ENCODE measurements around the gene PER2.
A peak's percentile ranks its signal among the peaks of the same experiment; 100 is the strongest.

The PER2 gene

DNA sequence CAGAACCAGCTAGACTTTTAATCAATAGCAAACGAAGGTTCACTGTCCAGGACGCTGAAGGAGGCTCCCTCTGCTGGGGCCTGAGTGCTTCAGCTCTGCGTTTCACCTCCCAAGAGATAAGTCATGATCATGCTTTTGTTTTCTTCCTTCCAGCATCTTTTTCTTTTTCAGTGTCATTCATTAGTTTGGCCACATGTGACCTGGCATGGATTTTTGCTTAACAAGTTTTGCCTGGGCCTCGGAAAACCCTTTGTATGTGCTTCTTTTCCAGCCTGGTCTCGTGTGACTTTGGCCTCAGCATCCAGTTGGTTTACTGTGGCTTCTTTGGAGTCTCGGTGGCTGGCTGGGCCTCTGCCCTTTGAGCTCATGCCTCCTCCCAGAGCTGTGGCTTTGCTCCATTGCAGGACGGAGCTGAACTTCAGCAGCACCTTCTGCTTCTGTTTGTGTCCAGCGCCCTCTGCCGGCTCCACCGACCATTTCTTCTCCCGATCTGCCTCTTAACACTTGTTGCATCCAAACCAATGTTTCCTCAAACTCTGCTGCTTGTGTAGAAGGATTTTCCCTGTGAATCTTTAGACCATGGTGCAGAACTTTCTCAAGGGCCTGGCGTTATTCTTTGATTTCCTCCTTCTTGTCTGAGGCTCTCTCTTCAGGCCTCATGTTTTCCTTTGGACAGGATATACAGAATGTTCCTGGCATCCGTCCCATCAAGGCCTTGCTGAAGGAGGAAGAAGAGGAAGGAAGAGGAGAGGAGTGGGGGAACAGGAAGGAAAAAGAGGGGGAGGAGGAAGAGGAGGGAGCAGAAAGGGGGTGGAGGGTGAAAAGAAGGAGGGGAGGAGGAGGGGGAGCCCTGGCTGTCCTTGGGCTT, 25.0 kb downstream of the PER2 start:
- peak; percentile 31 for DNase-seq (ENCODE audit: low read depth)
- no peak overlapping the region for H3K4me3 ChIP-seq (ENCODE audit: low read depth, low read length)
- peak; percentile 83 for TF ChIP-seq CTCF (IDR thresholded peaks at IDR 0.05; ENCODE audit: low read depth, low read length, missing control alignments)

GRCh38 chr2:238262496-238263122, 25.8 kb downstream of the PER2 start:
- DNase-seq (ENCODE audit: low read depth), result no peak
- no peak overlapping the region for H3K4me3 ChIP-seq (ENCODE audit: low read depth, low read length)
- no peak for TF ChIP-seq CTCF (IDR thresholded peaks at IDR 0.05; ENCODE audit: low read depth, low read length, missing control alignments)

- no peak overlapping the region for H3K4me3 ChIP-seq (ENCODE audit: low read depth, low read length)
- no peak for TF ChIP-seq CTCF (IDR thresholded peaks at IDR 0.05; ENCODE audit: low read depth, low read length, missing control alignments)
- DNase-seq (ENCODE audit: low read depth), result no peak
Observed at GRCh38 chr2:238261718-238262375, 26.6 kb downstream of the PER2 start.

- TF ChIP-seq CTCF (IDR thresholded peaks at IDR 0.05; ENCODE audit: low read depth, low read length, missing control alignments), result no peak
- DNase-seq (ENCODE audit: low read depth), result no peak
- H3K4me3 ChIP-seq (ENCODE audit: low read depth, low read length), result no peak overlapping the region
Observed at GRCh38 chr2:238260883-238261282, 27.5 kb downstream of the PER2 start.

- DNase-seq (ENCODE audit: low read depth), result no peak
- TF ChIP-seq CTCF (IDR thresholded peaks at IDR 0.05; ENCODE audit: low read depth, low read length, missing control alignments), result peak; percentile 16
- no peak overlapping the region for H3K4me3 ChIP-seq (ENCODE audit: low read depth, low read length)
Observed at GRCh38 chr2:238259061-238260020, 29.1 kb downstream of the PER2 start.

Data from GM12864 (cell line).